ENCODE measurements around the gene KLC4. TPM values are rescaled to one million over a fixed set of nuclear protein-coding genes. Genes with fewer than 3 reads are reported as not detected.

The KLC4 gene
- 15.9 and 17.0 TPM in 2 replicates for total RNA-seq

DNA sequence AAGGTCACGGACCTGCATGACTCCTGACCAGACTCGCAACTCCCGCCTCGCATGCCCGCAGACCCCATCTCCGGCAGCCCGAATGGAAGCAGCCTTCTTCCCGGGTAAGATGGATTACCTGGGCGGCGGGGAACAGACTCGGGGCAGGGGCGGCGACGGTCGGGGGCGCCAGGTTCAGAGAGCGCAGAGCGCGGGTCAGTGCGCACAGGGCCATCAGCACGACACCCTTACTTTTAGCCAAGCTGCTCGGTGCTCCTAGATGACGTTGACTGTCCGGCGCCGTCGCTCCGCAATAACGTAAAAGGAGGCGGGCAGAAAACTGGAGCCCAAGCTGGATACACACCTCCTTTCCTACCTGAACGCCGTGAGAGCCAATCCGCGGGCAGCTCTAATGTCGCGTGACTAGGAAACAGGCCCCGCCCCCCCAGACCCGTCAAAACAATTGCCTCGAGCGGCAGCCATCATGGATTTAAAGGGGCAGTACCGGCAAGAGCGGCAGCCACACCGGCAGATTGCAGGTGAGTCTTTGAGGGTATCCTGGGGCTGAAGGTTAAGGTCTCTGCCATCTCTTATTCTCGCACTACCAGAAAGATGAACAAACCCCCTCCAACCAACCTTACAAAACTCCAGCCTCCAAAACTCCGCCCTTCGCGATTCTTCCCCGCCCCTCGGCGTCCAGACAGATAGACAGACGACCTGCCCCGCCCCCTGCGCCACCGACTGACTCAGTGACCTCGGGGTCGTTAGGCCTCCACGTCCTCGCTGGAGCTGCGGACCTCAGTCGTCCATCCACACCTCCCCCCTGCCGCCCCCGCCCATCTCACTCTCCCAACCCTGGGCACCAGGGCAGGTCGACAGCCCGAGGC, at the start of gene KLC4, which contains the start of gene MRPL2:
TSS of gene KLC4 (plus strand) at position 464 of the 866 bp plus-strand sequence. CDS start 1,705 bp downstream, outside the sequence.
TSS of gene MRPL2 (minus strand) at position 267 of the 866 bp plus-strand sequence. CDS start at position 214, 53 bp downstream.

DNA sequence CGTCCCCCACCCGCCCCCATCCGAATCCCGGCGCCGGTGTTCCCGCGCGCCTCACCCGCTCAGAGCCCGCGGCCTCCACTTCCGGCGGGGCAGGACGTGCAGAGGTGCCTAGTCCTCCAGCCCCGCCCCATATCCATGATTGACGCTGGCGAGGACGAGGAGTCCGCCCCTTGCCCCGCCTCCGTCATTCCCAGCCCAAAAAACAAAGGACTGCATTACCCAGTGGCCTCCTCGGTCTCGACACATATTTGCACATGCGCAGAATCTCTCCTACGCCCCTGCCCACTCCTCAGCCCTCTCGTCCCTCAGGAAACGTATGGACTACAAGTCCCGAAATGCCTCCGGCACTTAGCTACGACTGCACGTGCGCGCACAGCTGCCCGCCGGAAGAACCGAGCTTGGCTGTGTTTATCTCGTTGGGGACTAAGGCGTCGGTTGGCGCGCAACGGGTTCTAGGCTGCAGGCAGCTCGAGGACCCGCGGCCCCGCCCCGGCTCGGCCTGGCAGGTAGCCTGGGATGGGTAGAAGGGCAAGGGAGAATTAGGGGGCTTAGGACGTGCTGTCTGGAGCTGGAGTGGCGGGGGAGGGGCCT, 45.5 kb upstream of the KLC4 start, which contains the start of the genes KLHDC3 and MEA1:
TSS of gene KLHDC3 (plus strand) at position 407 of the 591 bp plus-strand sequence. CDS start 2,944 bp downstream, outside the sequence.
TSS of gene MEA1 (minus strand) at position 104 of the 591 bp plus-strand sequence. CDS start 133 bp downstream, outside the sequence.

DNA sequence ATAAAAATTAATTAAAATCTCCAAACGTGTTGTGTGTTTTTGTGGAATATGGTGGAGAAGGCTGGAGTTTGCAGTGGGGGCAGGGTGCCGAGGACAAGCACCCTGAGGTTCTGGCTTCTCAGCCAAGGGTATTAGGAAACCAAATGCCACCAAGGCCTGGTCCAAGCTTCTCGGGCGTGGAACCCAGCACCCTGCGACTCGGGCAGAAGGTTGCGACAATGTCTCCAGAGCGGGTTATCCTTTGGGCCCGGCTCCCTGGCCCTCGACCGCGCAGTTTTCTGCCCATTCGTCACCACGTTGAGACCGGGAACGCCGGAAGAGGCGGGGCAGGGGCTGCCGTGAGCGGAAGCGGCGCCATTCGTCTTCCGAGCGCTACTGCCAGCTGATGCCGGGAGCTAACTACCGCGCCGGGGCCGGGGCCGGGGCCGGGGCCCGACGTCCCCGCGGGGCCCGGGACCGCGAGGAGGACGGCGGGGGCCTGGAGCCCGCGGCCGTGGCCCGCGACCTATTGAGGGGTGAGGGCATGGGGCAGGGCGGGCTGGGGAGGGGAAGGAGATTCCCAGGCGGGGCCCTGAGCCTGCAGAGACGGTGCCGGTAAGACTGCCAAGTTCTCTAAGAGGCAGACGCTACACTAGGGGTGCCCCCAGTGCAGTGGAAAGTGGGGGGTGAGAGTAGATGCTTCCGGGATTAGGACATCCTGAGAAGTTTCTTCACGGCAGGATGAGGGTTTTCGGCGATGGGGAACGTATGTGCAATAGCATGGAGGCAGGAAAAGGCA, 38.0 kb upstream of the KLC4 start, which contains the start of gene RRP36:
TSS of gene RRP36 (plus strand) at position 354 of the 778 bp plus-strand sequence. CDS start at position 386, 32 bp downstream.

DNA sequence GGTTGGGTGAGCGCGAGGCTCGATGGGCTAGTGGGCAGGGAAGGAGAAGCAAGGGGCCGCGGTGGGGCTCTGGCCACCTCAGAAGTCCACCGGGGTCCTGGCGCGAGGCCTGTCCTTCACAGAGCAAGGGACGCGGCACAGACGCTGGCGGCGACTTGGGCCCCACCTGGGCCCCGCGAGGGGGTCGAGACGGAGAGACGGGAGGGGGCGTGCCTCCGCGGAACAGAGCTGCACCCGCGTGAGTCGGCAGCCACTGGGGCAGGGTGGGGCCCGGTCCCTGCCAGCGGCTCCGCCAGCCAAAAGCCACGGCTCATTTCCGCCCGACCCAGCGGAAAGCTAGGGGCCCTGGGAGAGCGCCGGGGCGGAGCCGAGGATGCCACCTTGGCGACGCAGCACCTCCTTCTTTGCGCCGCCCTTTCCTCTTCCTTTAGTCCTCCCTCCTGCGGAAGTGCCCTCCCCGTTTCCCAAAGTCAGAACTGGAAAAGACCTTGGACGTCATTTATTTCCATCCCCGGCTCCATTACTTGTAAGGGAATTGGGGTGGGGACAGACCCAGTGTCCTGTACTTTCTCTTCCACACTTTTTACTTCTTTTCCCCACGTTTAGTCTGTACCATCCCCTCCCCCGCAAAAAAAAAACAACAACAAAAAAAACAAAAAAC, 5.8 kb upstream of the KLC4 start, which contains the start of gene CUL7:
TSS of gene CUL7 (minus strand) at position 307 of the 661 bp plus-strand sequence. CDS start 1,063 bp downstream, outside the sequence.

DNA sequence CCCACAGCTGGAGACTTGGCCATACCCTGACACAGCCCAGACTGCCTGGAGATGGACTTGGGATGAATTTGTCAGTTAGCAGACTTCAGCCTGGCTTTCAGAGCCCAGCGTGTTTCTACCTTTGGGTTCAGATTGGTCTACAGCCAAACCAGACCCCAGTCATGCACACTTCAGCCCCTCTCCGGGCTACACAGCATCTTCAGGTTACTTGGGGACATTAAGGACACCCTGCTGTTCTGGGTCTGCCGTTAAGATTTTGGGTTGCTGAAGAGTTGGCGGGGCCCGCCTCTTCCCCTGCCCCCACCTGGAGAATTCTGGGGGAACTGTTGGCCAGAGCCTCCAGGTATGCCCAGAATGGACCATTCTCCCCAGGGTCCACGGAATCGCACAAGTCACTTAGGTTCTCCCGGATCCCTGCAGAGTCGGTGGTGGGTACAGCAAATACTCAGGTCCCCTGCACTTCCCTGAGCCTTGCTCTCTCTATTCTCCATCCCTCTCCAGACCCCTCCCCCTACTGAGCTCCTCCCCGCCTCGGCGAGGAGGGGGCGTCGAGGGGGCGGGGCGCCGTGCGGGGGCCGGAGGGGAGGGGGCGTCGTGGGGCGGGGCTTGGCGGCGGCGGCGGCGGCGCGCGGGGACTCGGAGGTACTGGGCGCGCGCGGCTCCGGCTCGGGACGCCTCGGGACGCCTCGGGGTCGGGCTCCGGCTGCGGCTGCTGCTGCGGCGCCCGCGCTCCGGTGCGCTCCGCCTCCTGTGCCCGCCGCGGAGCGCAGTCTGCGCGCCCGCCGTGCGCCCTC, 16.4 kb downstream of the KLC4 start, which contains the start of gene PTK7:
TSS of gene PTK7 (plus strand) at position 645 of the 794 bp plus-strand sequence. CDS start 175 bp downstream, outside the sequence.

Other genes starting within 250 kb of the KLC4 start
- 148 and 153 TPM in 2 replicates for gene RPL7L1, start 180.0 kb upstream of the KLC4 start, total RNA-seq
- not detected in 2 replicates for gene PTCRA, start 143.6 kb upstream of the KLC4 start, total RNA-seq
- 24.6 and 28.4 TPM in 2 replicates for gene CNPY3, start 130.2 kb upstream of the KLC4 start, total RNA-seq
- gene GNMT, start 98.9 kb upstream of the KLC4 start, total RNA-seq = 0.33 TPM in 1 of 2 replicates, not detected in the other
- gene PEX6, start 80.5 kb upstream of the KLC4 start, total RNA-seq = 11.8 and 20.3 TPM in 2 replicates
- gene PPP2R5D, start 75.1 kb upstream of the KLC4 start, total RNA-seq = 44.0 and 50.3 TPM in 2 replicates
- 45.5 and 46.4 TPM in 2 replicates for gene MEA1, start 45.7 kb upstream of the KLC4 start, total RNA-seq
- 129 and 137 TPM in 2 replicates for gene KLHDC3, start 45.4 kb upstream of the KLC4 start, total RNA-seq
- 102 and 110 TPM in 2 replicates for gene RRP36, start 38.0 kb upstream of the KLC4 start, total RNA-seq
- 26.7 and 50.0 TPM in 2 replicates for gene CUL7, start 5.8 kb upstream of the KLC4 start, total RNA-seq
- 19.1 and 26.5 TPM in 2 replicates for gene MRPL2, start 197 bp upstream of the KLC4 start, total RNA-seq
- 12.0 and 35.6 TPM in 2 replicates for gene PTK7, start 16.7 kb downstream of the KLC4 start, total RNA-seq
- gene SRF, start 111.6 kb downstream of the KLC4 start, total RNA-seq = 24.8 TPM in 2 replicates
- gene CUL9, start 122.6 kb downstream of the KLC4 start, total RNA-seq = 24.9 and 31.7 TPM in 2 replicates
- gene DNPH1, start 169.8 kb downstream of the KLC4 start, total RNA-seq = 30.8 and 45.7 TPM in 2 replicates
- gene TTBK1, start 183.8 kb downstream of the KLC4 start, total RNA-seq = 0.10 TPM in 1 of 2 replicates, not detected in the other
- gene SLC22A7, start 238.6 kb downstream of the KLC4 start, total RNA-seq = not detected in 2 replicates
- gene CRIP3, start 249.2 kb downstream of the KLC4 start, total RNA-seq = not detected in 2 replicates

Measured in vein endothelial cell (primary cell).